CD4-positive, alpha-beta T cell (primary cell): ENCODE data around the gene ADAM19. TPM values are rescaled to one million over a fixed set of nuclear protein-coding genes. Genes with fewer than 3 reads are reported as not detected.

Experiments
- ATAC-seq: fragments of 200-7000 bp; cut with Tn5 transposase; one replicate; pipeline ENCODE4 v1.10.0; 2022; ENCODE audit warnings: mild to moderate bottlenecking; ENCODE audit not compliant: poor library complexity
- CTCF ChIA-PET: fragments of 350-600 bp; sonication (Branson Sonifier 250); formaldehyde crosslinking; loops from one replicate; lab custom pipeline; 2021; ENCODE audit warnings: antibody characterized with exemption, inconsistent platforms; lab: Charles Lee
- POLR2A ChIA-PET: fragments of 350-600 bp; sonication (Branson Sonifier 250); formaldehyde crosslinking; loops from one replicate; lab custom pipeline; 2021; ENCODE audit warnings: antibody characterized with exemption, inconsistent platforms; lab: Charles Lee
- DNase-seq, 14 experiments: peaks; one replicate each; pipeline ENCODE4 v3.0.0-alpha.2; 2013 to 2020; ENCODE audit warnings: mixed read lengths in 2 of 14
- H3K27ac ChIP-seq, 2 donors: one replicate each; pipeline versions ENCODE4 v1.5.1 to v1.7.0; 2013; ENCODE audit warnings: low read length in 2 of 2, low read depth in 1 of 2, mild to moderate bottlenecking in 1 of 2
- H3K27me3 ChIP-seq, 2 experiments: 1 replicate in 1 of 2; 2 replicates in 1 of 2; pipeline versions ENCODE4 v1.6.1 to v1.7.0; 2013; ENCODE audit warnings: low read length in 2 of 2, control low read depth in 1 of 2, mild to moderate bottlenecking in 1 of 2, moderate library complexity in 1 of 2; ENCODE audit not compliant: insufficient read depth in 2 of 2, control insufficient read depth in 1 of 2
- H3K36me3 ChIP-seq: one replicate; pipeline ENCODE4 v1.6.1; 2013; ENCODE audit warnings: low read length, control low read depth; ENCODE audit not compliant: insufficient read depth
- H3K4me1 ChIP-seq: one replicate; pipeline ENCODE4 v1.6.1; 2013; ENCODE audit warnings: low read length, control low read depth; ENCODE audit not compliant: insufficient read depth
- H3K4me3 ChIP-seq: one replicate; pipeline ENCODE4 v1.5.1; 2013; ENCODE audit warnings: mild to moderate bottlenecking, low read length, moderate library complexity
- H3K9me3 ChIP-seq, 2 experiments: 1 replicate in 1 of 2; 2 replicates in 1 of 2; pipeline versions ENCODE4 v1.6.1 to v1.7.0; 2013; ENCODE audit warnings: low read length in 2 of 2, mild to moderate bottlenecking in 2 of 2, control low read depth in 1 of 2, moderate library complexity in 1 of 2; ENCODE audit not compliant: control insufficient read depth in 1 of 2, insufficient read depth in 1 of 2
- H3K27ac Mint-ChIP-seq: one replicate; pipeline ENCODE4 v1.8.0; 2020; ENCODE audit warnings: mixed read lengths
- H3K27me3 Mint-ChIP-seq: one replicate; pipeline ENCODE4 v1.8.0; 2021; ENCODE audit warnings: mixed read lengths
- H3K36me3 Mint-ChIP-seq: one replicate; pipeline ENCODE4 v1.8.0; 2021; ENCODE audit warnings: low read depth, mixed read lengths
- H3K4me1 Mint-ChIP-seq: one replicate; pipeline ENCODE4 v1.8.0; 2021; ENCODE audit warnings: low read depth, mixed read lengths
- H3K4me3 Mint-ChIP-seq: one replicate; pipeline ENCODE4 v1.8.0; 2020; ENCODE audit warnings: mild to moderate bottlenecking, mixed read lengths
- H3K9me3 Mint-ChIP-seq: one replicate; pipeline ENCODE4 v1.8.0; 2020; ENCODE audit warnings: mixed read lengths
- intact Hi-C, 2 experiments: fragments of 100-400 bp; cut with DNase I in 1 of 2; cut with micrococcal nuclease in 1 of 2; formaldehyde crosslinking; loops; one replicate each; pipeline versions ENCODE4 v1.15.1 to v1.9.0; 2023 to 2025; cut with DNase I, micrococcal nuclease
- total RNA-seq, 174 experiments: library from RNA in 2 of 174; stranded (reverse) in 2 of 174; gene quantifications; one replicate each; pipeline ENCODE4 v1.2.3 and lab custom pipeline; 2021 to 2026
- TF ChIP-seq, protein P1 (sequence below): fragments of 200-600 bp; IDR thresholded peaks from one replicate; pipeline ENCODE4 v1.8.0; 2022; ENCODE audit warnings: antibody characterized with exemption, mild to moderate bottlenecking

ADAM19 gene
- total RNA-seq, 2 experiments from 2014 or later: 26.7 to 29.1 TPM

DNA sequence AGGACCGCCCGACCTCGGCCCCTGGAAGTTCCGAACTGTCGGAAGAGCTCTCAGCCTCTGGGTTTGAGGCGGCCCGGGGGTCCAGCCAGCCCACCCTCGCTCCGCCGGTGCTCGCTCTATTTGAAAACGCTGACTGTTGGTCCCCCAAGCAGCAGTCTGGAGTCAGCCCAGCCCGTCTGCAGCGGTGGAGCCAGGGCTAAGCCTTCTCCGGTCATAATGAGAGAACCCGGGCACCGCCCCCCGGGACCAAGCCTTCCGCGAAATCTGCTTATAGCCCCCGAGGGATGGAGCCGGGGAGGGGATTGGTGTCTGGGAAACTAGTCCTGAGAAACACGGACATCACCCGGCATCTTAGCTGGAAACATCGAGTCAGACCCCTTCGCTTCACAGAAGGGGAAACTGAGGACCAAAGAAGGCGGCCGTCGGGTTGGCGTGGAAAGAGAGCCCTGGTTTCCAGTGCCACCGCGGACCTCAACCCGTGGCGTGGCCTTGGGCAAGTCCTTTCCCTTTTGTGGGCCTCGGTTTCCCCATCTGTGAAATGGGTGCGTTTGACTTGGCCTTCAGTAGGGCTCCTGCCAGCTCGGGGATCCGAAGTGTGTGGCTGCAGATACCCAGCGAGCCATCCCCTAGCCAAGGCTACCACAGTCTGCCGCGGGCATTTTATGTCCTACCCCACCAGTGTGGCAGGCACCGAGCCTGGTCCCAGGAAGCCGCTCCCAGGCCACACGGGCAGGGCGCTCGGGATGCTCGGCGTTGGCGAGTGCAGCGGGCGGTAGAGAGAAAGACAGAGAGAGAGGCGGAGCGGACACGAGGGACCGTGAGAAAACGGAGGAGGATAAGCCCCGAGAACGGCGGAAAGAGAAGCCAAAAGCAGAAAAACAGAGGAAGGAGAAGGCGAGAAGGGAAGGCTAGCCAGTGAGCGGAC, 857 bp downstream of the ADAM19 start:
- H3K4me3 ChIP-seq: peak overlapping the region; percentile 98
- TF ChIP-seq, protein P1, sequence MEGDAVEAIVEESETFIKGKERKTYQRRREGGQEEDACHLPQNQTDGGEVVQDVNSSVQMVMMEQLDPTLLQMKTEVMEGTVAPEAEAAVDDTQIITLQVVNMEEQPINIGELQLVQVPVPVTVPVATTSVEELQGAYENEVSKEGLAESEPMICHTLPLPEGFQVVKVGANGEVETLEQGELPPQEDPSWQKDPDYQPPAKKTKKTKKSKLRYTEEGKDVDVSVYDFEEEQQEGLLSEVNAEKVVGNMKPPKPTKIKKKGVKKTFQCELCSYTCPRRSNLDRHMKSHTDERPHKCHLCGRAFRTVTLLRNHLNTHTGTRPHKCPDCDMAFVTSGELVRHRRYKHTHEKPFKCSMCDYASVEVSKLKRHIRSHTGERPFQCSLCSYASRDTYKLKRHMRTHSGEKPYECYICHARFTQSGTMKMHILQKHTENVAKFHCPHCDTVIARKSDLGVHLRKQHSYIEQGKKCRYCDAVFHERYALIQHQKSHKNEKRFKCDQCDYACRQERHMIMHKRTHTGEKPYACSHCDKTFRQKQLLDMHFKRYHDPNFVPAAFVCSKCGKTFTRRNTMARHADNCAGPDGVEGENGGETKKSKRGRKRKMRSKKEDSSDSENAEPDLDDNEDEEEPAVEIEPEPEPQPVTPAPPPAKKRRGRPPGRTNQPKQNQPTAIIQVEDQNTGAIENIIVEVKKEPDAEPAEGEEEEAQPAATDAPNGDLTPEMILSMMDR: no peak
- ATAC-seq: peak; percentile 19
- CTCF ChIA-PET: interaction anchor here (1.0 kb wide), 1 partner anchor 34 kb away, joined by 3 read pairs; no protein-coding TSS in a partner anchor
- peak in 7 of 14 experiments; percentile 14 to 61 (median 40) for DNase-seq
- Mint-ChIP-seq H3K36me3 (peaks cover 3% of the 10 kb centered on the region), H3K27ac (peak overlapping the region; percentile 76), H3K4me3 (peak overlapping the region; percentile 89), H3K27me3 (no peaks in the 10 kb centered on the region), H3K4me1 (peaks cover 55% of the 10 kb centered on the region), H3K9me3 (no peaks in the 10 kb centered on the region)
- H3K27me3 ChIP-seq: peaks cover 0 to 3% of the 10 kb centered on the region in 2 experiments
- intact Hi-C loops: loop anchor here in 1 of 2 experiments (2.0 to 5.0 kb wide), 2 partner anchors 28 to 32 kb away; no protein-coding TSS in a partner anchor
- H3K27ac ChIP-seq: peak overlapping the region; percentile 37 to 64
- H3K9me3 ChIP-seq: no peaks in the 10 kb centered on the region
- peaks cover 54% of the 10 kb centered on the region for H3K4me1 ChIP-seq
- H3K36me3 ChIP-seq: peaks cover 7% of the 10 kb centered on the region
- POLR2A ChIA-PET: interaction anchor here (1.2 to 1.8 kb wide), 2 partner anchors 33 to 43 kb away, joined by 3 to 4 read pairs; no protein-coding TSS in a partner anchor

DNA sequence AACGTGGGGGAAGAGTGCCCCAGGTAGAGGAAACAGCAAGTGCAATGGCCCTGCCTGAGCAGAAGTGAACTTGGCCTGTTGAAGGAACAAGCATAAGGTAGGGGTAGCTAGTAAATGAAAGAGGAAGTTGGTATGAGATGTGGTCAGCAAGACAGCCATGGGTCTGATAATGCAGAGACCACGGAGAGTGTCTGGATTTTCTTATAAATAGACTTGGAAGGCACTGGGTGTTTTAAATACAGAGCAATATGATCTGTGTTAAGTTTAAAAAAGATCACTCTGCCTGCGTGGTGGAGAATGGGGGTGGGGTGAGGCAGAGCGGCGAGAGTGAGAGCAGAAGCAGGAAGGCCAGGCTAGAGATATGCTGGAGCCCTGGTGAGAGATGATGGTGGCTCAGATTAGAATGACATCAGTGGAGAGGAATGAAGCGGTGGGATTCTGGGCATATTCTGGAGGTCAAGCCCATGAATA, 4.2 kb downstream of the ADAM19 start:
- peak overlapping the region; percentile 98 for H3K4me3 ChIP-seq
- peak overlapping the region in 1 of 2 donors; percentile 56 for H3K27ac ChIP-seq
- H3K4me3 Mint-ChIP-seq: peak overlapping the region; percentile 62
- H3K4me1 ChIP-seq: peaks cover 81% of the 10 kb centered on the region
- ATAC-seq (peak; percentile 48), DNase-seq (peak in 8 of 14 experiments; percentile 6 to 61 (median 43))
- H3K27ac Mint-ChIP-seq: peak overlapping the region; percentile 80
- H3K4me1 Mint-ChIP-seq: peaks cover 57% of the 10 kb centered on the region
- peaks cover 0 to 3% of the 10 kb centered on the region in 2 experiments for H3K27me3 ChIP-seq
- ChIA-PET CTCF (interaction anchor here (0.8 kb wide), 1 partner anchor 9 kb away, joined by 4 read pairs; no protein-coding TSS in a partner anchor), POLR2A (interaction anchor here (0.7 to 3.2 kb wide), 4 partner anchors 23 to 366 kb away, joined by 3 to 16 read pairs (median 4); no protein-coding TSS in a partner anchor)
- H3K36me3 Mint-ChIP-seq: peaks cover 21% of the 10 kb centered on the region
- H3K9me3 ChIP-seq: no peaks in the 10 kb centered on the region
- no peaks in the 10 kb centered on the region for H3K9me3 Mint-ChIP-seq
- TF ChIP-seq, protein P1: no peak
- no peaks in the 10 kb centered on the region for H3K27me3 Mint-ChIP-seq
- H3K36me3 ChIP-seq: peaks cover 34% of the 10 kb centered on the region
- intact Hi-C loops: no loop called here

DNA sequence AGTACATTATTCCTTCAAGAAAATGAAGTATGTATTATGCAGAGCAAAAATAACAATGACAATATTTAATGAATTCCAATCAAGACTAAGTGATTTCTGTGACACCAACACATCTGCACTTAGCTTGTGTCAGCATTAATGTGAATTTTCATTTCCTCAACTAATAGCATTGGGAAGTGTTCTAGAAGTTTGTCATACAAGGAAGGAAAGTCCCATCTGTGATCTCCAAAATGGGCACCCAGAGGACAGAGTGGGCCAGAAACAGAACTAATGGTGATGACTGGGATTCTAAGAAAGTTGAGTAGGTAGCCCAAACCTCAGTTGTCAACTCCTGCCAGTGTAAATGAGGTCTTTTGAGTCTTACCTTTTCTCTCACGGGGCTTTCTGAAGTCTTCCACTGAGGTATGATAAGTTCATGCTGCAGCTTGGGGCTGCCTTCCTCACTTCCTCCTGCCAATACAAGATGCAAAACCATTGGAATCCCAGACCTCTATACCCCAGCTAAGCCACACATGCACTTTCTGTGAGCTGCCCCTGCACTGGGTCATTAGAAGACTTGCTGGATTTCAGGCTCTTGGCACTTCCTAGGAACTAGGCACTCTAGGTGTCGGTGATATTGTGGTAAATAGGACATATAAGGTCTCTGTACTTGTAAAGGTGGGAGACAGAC, 4.9 kb downstream of the ADAM19 start:
- Mint-ChIP-seq H3K4me3 (peak overlapping the region; percentile 62), H3K27ac (peak overlapping the region; percentile 80), H3K9me3 (no peaks in the 10 kb centered on the region), H3K27me3 (no peaks in the 10 kb centered on the region), H3K36me3 (peaks cover 21% of the 10 kb centered on the region), H3K4me1 (peaks cover 57% of the 10 kb centered on the region)
- H3K36me3 ChIP-seq: peaks cover 34% of the 10 kb centered on the region
- ATAC-seq (no peak), DNase-seq (peak in 2 of 14 experiments; percentile 37 to 40)
- ChIA-PET CTCF (no interaction called here), POLR2A (interaction anchor here (1.0 to 3.2 kb wide), 3 partner anchors 24 to 80 kb away, joined by 3 to 16 read pairs (median 3); no protein-coding TSS in a partner anchor)
- TF ChIP-seq, protein P1: no peak
- intact Hi-C loops: no loop called here
- peaks cover 0 to 3% of the 10 kb centered on the region in 2 experiments for H3K27me3 ChIP-seq
- H3K4me3 ChIP-seq: no peak overlapping the region
- H3K27ac ChIP-seq: peak overlapping the region in 1 of 2 donors; percentile 56
- H3K9me3 ChIP-seq: no peaks in the 10 kb centered on the region
- peaks cover 74% of the 10 kb centered on the region for H3K4me1 ChIP-seq
